ENCODE data around the gene TSPAN11.
A peak's percentile ranks its signal among the peaks of the same experiment; 100 is the strongest.

The TSPAN11 gene

GRCh38 chr12:30908076-30908721 is 18.3 kb upstream of the TSPAN11 start:
- Histone ChIP-seq H3K9ac (ENCODE audit: insufficient read length) (peak overlapping the region; percentile 69), H3K27ac (peak overlapping the region; percentile 100), H3K4me3 (peak overlapping the region; percentile 77), H3K9me3 (ENCODE audit: low read depth, low read length) (no peaks in the 10 kb centered on the region), H3K36me3 (ENCODE audit: insufficient read depth, low read length) (no peaks in the 10 kb centered on the region)
- no peak for TF ChIP-seq FOXP2 (optimal IDR thresholded peaks at IDR 0.05; ENCODE audit: control extremely low read depth, extremely low read length, insufficient read depth)
- no peak for TF ChIP-seq POLR2AphosphoS5 (IDR thresholded peaks at IDR 0.05; ENCODE audit: borderline replicate concordance, low read depth, low read length)
- TF ChIP-seq EZH2 (IDR thresholded peaks at IDR 0.05) = no peak
- peak; percentile 76 for DNase-seq (ENCODE audit: low read depth, low spot score)

GRCh38 chr12:30908722-30909348 is 17.7 kb upstream of the TSPAN11 start:
- H3K9ac ChIP-seq (ENCODE audit: insufficient read length) = peak overlapping the region; percentile 84
- peak overlapping the region; percentile 77 for H3K4me3 ChIP-seq
- TF ChIP-seq EZH2 (IDR thresholded peaks at IDR 0.05) (no peak), FOXP2 (optimal IDR thresholded peaks at IDR 0.05; ENCODE audit: control extremely low read depth, extremely low read length, insufficient read depth) (peak; percentile 42), POLR2AphosphoS5 (IDR thresholded peaks at IDR 0.05; ENCODE audit: borderline replicate concordance, low read depth, low read length) (peak; percentile 84)
- H3K27ac ChIP-seq = peak overlapping the region; percentile 100
- H3K36me3 ChIP-seq (ENCODE audit: insufficient read depth, low read length) = no peaks in the 10 kb centered on the region
- DNase-seq (ENCODE audit: low read depth, low spot score) = peak; percentile 98
- H3K9me3 ChIP-seq (ENCODE audit: low read depth, low read length) = no peaks in the 10 kb centered on the region

GRCh38 chr12:30909349-30910037 is 17.1 kb upstream of the TSPAN11 start:
- Histone ChIP-seq H3K4me3 (peak overlapping the region; percentile 77), H3K9me3 (ENCODE audit: low read depth, low read length) (no peaks in the 10 kb centered on the region), H3K27ac (peak overlapping the region; percentile 100), H3K9ac (ENCODE audit: insufficient read length) (peak overlapping the region; percentile 84), H3K36me3 (ENCODE audit: insufficient read depth, low read length) (no peaks in the 10 kb centered on the region)
- no peak for TF ChIP-seq POLR2AphosphoS5 (IDR thresholded peaks at IDR 0.05; ENCODE audit: borderline replicate concordance, low read depth, low read length)
- no peak for TF ChIP-seq FOXP2 (optimal IDR thresholded peaks at IDR 0.05; ENCODE audit: control extremely low read depth, extremely low read length, insufficient read depth)
- TF ChIP-seq EZH2 (IDR thresholded peaks at IDR 0.05) = no peak
- DNase-seq (ENCODE audit: low read depth, low spot score) = peak; percentile 96

GRCh38 chr12:30910038-30910350 is 16.6 kb upstream of the TSPAN11 start:
- H3K9ac ChIP-seq (ENCODE audit: insufficient read length) = peak overlapping the region; percentile 84
- DNase-seq (ENCODE audit: low read depth, low spot score) = no peak

GRCh38 chr12:30911207-30911606 is 15.3 kb upstream of the TSPAN11 start:
- DNase-seq (ENCODE audit: low read depth, low spot score) = no peak
- Histone ChIP-seq H3K27ac (peak overlapping the region; percentile 100; the same call in 1 of the 2 replicates), H3K4me3 (no peak overlapping the region), H3K36me3 (ENCODE audit: insufficient read depth, low read length) (no peaks in the 10 kb centered on the region), H3K9ac (ENCODE audit: insufficient read length) (no peak overlapping the region), H3K9me3 (ENCODE audit: low read depth, low read length) (no peaks in the 10 kb centered on the region)
- TF ChIP-seq EZH2 (IDR thresholded peaks at IDR 0.05) (no peak), POLR2AphosphoS5 (IDR thresholded peaks at IDR 0.05; ENCODE audit: borderline replicate concordance, low read depth, low read length) (no peak), FOXP2 (optimal IDR thresholded peaks at IDR 0.05; ENCODE audit: control extremely low read depth, extremely low read length, insufficient read depth) (no peak)

More at GRCh38 chr12:30910038-30910350, 16.6 kb upstream of the TSPAN11 start:
- Histone ChIP-seq H3K36me3 (ENCODE audit: insufficient read depth, low read length) (no peaks in the 10 kb centered on the region), H3K4me3 (peak overlapping the region; percentile 77), H3K9me3 (ENCODE audit: low read depth, low read length) (no peaks in the 10 kb centered on the region), H3K27ac (peak overlapping the region; percentile 100)
- TF ChIP-seq FOXP2 (optimal IDR thresholded peaks at IDR 0.05; ENCODE audit: control extremely low read depth, extremely low read length, insufficient read depth) (no peak), POLR2AphosphoS5 (IDR thresholded peaks at IDR 0.05; ENCODE audit: borderline replicate concordance, low read depth, low read length) (no peak), EZH2 (IDR thresholded peaks at IDR 0.05) (no peak)

- Histone ChIP-seq H3K4me3 (no peak overlapping the region), H3K9ac (ENCODE audit: insufficient read length) (no peak overlapping the region), H3K36me3 (ENCODE audit: insufficient read depth, low read length) (no peaks in the 10 kb centered on the region), H3K9me3 (ENCODE audit: low read depth, low read length) (0 out of 2 replicates have a peak, but pooled peaks cover 4% of the 10 kb centered on the region), H3K27ac (no peak overlapping the region)
- TF ChIP-seq POLR2AphosphoS5 (IDR thresholded peaks at IDR 0.05; ENCODE audit: borderline replicate concordance, low read depth, low read length) = no peak
- no peak for TF ChIP-seq EZH2 (IDR thresholded peaks at IDR 0.05)
- TF ChIP-seq FOXP2 (optimal IDR thresholded peaks at IDR 0.05; ENCODE audit: control extremely low read depth, extremely low read length, insufficient read depth) = no peak
- no peak for DNase-seq (ENCODE audit: low read depth, low spot score)
These were observed 13.2 kb upstream of the TSPAN11 start for GRCh38 chr12:30913323-30913722.

- H3K27ac ChIP-seq = no peak overlapping the region
- 0 out of 2 replicates have a peak, but pooled peaks cover 4% of the 10 kb centered on the region for H3K9me3 ChIP-seq (ENCODE audit: low read depth, low read length)
- H3K9ac ChIP-seq (ENCODE audit: insufficient read length) = no peak overlapping the region
- TF ChIP-seq FOXP2 (optimal IDR thresholded peaks at IDR 0.05; ENCODE audit: control extremely low read depth, extremely low read length, insufficient read depth) (no peak), POLR2AphosphoS5 (IDR thresholded peaks at IDR 0.05; ENCODE audit: borderline replicate concordance, low read depth, low read length) (no peak), EZH2 (IDR thresholded peaks at IDR 0.05) (no peak)
- H3K4me3 ChIP-seq = no peak overlapping the region
- no peaks in the 10 kb centered on the region for H3K36me3 ChIP-seq (ENCODE audit: insufficient read depth, low read length)
- no peak for DNase-seq (ENCODE audit: low read depth, low spot score)
These were observed 11.5 kb upstream of the TSPAN11 start for GRCh38 chr12:30914986-30915591.

GRCh38 chr12:30923057-30923456 is 3.5 kb upstream of the TSPAN11 start:
- no peak for TF ChIP-seq FOXP2 (optimal IDR thresholded peaks at IDR 0.05; ENCODE audit: control extremely low read depth, extremely low read length, insufficient read depth)
- TF ChIP-seq POLR2AphosphoS5 (IDR thresholded peaks at IDR 0.05; ENCODE audit: borderline replicate concordance, low read depth, low read length) = no peak
- TF ChIP-seq EZH2 (IDR thresholded peaks at IDR 0.05) = no peak
- Histone ChIP-seq H3K4me3 (no peak overlapping the region), H3K27ac (no peak overlapping the region), H3K9me3 (ENCODE audit: low read depth, low read length) (no peaks in the 10 kb centered on the region), H3K9ac (ENCODE audit: insufficient read length) (no peak overlapping the region), H3K36me3 (ENCODE audit: insufficient read depth, low read length) (no peaks in the 10 kb centered on the region)
- DNase-seq (ENCODE audit: low read depth, low spot score) = no peak
